OCI-M2 (cell line): ENCODE data around the gene NFKBIB.
"Not testable (repeated sequence)": the region's sequence is repeated elsewhere in the genome, so short reads cannot be mapped to it uniquely, and the experiment has no call there.

Experiments
- DNase-seq: peaks from one replicate; lab custom pipeline; 2025; ENCODE audit not compliant: unreplicated experiment; lab: John Stamatoyannopoulos, UW

NFKBIB gene

GRCh38 chr19:38899447-38900201 is at the start of gene NFKBIB, which contains the start of gene SIRT2:
TSS of gene NFKBIB (plus strand) at chr19:38899969. CDS start at chr19:38900033, 64 bp downstream.
TSS of gene SIRT2 (minus strand) at chr19:38899618. CDS start at chr19:38899521, 97 bp downstream.
- DNase-seq, result peak; percentile 100

- DNase-seq, result no peak
Measured at GRCh38 chr19:38850436-38850975, 49.3 kb upstream of the NFKBIB start.

- DNase-seq, result no peak
Measured at GRCh38 chr19:38850976-38851621, 48.7 kb upstream of the NFKBIB start.

GRCh38 chr19:38851622-38852230 is 48.0 kb upstream of the NFKBIB start:
- peak; percentile 92 for DNase-seq

- DNase-seq, result peak; percentile 75
Measured at GRCh38 chr19:38852231-38853044, 47.3 kb upstream of the NFKBIB start.

- no peak for DNase-seq
Measured at GRCh38 chr19:38853214-38853613, 46.6 kb upstream of the NFKBIB start.

- not testable (repeated sequence) for DNase-seq
Measured at GRCh38 chr19:38854961-38855360, 44.8 kb upstream of the NFKBIB start.

GRCh38 chr19:38855751-38856150 is 44.0 kb upstream of the NFKBIB start:
- DNase-seq, result not testable (repeated sequence)

- DNase-seq, result no peak
Measured at GRCh38 chr19:38856813-38857212, 43.0 kb upstream of the NFKBIB start.

GRCh38 chr19:38859631-38860204 is 40.1 kb upstream of the NFKBIB start:
- not testable (repeated sequence) for DNase-seq

GRCh38 chr19:38861368-38861767 is 38.4 kb upstream of the NFKBIB start:
- DNase-seq, result no peak

GRCh38 chr19:38862321-38863059 is 37.3 kb upstream of the NFKBIB start:
- DNase-seq, result no peak

- no peak for DNase-seq
Measured at GRCh38 chr19:38867171-38867780, 32.5 kb upstream of the NFKBIB start.

- DNase-seq, result no peak
Measured at GRCh38 chr19:38868551-38868950, 31.2 kb upstream of the NFKBIB start.

GRCh38 chr19:38869160-38869835 is 30.5 kb upstream of the NFKBIB start:
- DNase-seq, result no peak

- DNase-seq, result no peak
Measured at GRCh38 chr19:38869836-38870607, 29.7 kb upstream of the NFKBIB start.

- no peak for DNase-seq
Measured at GRCh38 chr19:38870612-38871011, 29.2 kb upstream of the NFKBIB start.

- not testable (repeated sequence) for DNase-seq
Measured at GRCh38 chr19:38873400-38873799, 26.4 kb upstream of the NFKBIB start.
